IPS DF 6.9 (cell line): ENCODE results near the gene SQSTM1.
"Not testable (repeated sequence)": the region's sequence is repeated elsewhere in the genome, so short reads cannot be mapped to it uniquely, and the experiment has no call there.

Experiments used
- DNase-seq: peaks from one replicate; pipeline ENCODE4 v3.0.0-alpha.2; 2013; ENCODE audit warnings: low read depth, low spot score
- H3K27ac ChIP-seq: one replicate; pipeline ENCODE4 v1.5.1; 2013; ENCODE audit warnings: low read length, control low read depth
- H3K27me3 ChIP-seq: 2 replicates; pipeline ENCODE4 v1.6.1; 2013; ENCODE audit warnings: mild to moderate bottlenecking, low read length; ENCODE audit not compliant: control insufficient read depth, insufficient read depth
- H3K36me3 ChIP-seq: 2 replicates; pipeline ENCODE4 v1.6.1; 2013; ENCODE audit warnings: low read length; ENCODE audit not compliant: control insufficient read depth, insufficient read depth
- H3K4me1 ChIP-seq: 2 replicates; pipeline ENCODE4 v1.6.1; 2013; ENCODE audit warnings: low read length; ENCODE audit not compliant: control insufficient read depth, insufficient read depth
- H3K4me3 ChIP-seq: 2 replicates; pipeline ENCODE4 v1.5.1; 2013; ENCODE audit warnings: mild to moderate bottlenecking, low read length
- H3K9me3 ChIP-seq: 2 replicates; pipeline ENCODE4 v1.6.1; 2013; ENCODE audit warnings: low read length, inconsistent platforms; ENCODE audit not compliant: control insufficient read depth, insufficient read depth
- WGBS: extraction: QIAGEN DNeasy Blood & Tissue Kit; methylation state at CpG from one replicate; pipeline ENCODE4 v1.1.7; 2013; ENCODE audit warnings: mixed read lengths, missing lambda C conversion rate; ENCODE audit not compliant: insufficient read length, insufficient coverage; 5-methylcytosine and 5-hydroxymethylcytosine counted together

The SQSTM1 gene

GRCh38 chr5:179827680-179828079 is 7.0 kb downstream of the SQSTM1 start:
- WGBS, result no CpG with 5 or more reads among the region's 9 CpGs
- peaks cover 2% of the 10 kb centered on the region; the same call in 1 of the 2 replicates for H3K4me1 ChIP-seq
- peaks cover 40% of the 10 kb centered on the region for H3K36me3 ChIP-seq
- H3K27ac ChIP-seq, result no peak overlapping the region
- DNase-seq, result no peak
- no peak overlapping the region for H3K4me3 ChIP-seq
- no peaks in the 10 kb centered on the region for H3K27me3 ChIP-seq
- no peaks in the 10 kb centered on the region for H3K9me3 ChIP-seq

- H3K9me3 ChIP-seq, result no peaks in the 10 kb centered on the region
- DNase-seq, result no peak
- peaks cover 47% of the 10 kb centered on the region for H3K36me3 ChIP-seq
- no peaks in the 10 kb centered on the region for H3K27me3 ChIP-seq
- H3K27ac ChIP-seq, result no peak overlapping the region
- no peak overlapping the region for H3K4me3 ChIP-seq
- no CpG with 5 or more reads among the region's 3 CpGs for WGBS
- H3K4me1 ChIP-seq, result peaks cover 2% of the 10 kb centered on the region; the same call in 1 of the 2 replicates
Observed at GRCh38 chr5:179828756-179829421, 8.2 kb downstream of the SQSTM1 start.

GRCh38 chr5:179829732-179830435 is 9.2 kb downstream of the SQSTM1 start:
- no peak for DNase-seq
- no CpG with 5 or more reads among the region's 7 CpGs for WGBS
- Histone ChIP-seq H3K27ac (no peak overlapping the region), H3K4me3 (no peak overlapping the region), H3K27me3 (no peaks in the 10 kb centered on the region), H3K36me3 (peaks cover 38% of the 10 kb centered on the region), H3K4me1 (peaks cover 2% of the 10 kb centered on the region; the same call in 1 of the 2 replicates), H3K9me3 (no peaks in the 10 kb centered on the region)

- Histone ChIP-seq H3K27me3 (no peaks in the 10 kb centered on the region), H3K4me1 (peaks cover 2% of the 10 kb centered on the region; the same call in 1 of the 2 replicates), H3K27ac (no peak overlapping the region), H3K36me3 (peaks cover 28% of the 10 kb centered on the region), H3K4me3 (no peak overlapping the region), H3K9me3 (no peaks in the 10 kb centered on the region)
- WGBS, result no CpG with 5 or more reads among the region's 7 CpGs
- no peak for DNase-seq
Observed at GRCh38 chr5:179830818-179831468, 10.2 kb downstream of the SQSTM1 start.

- Histone ChIP-seq H3K27me3 (no peaks in the 10 kb centered on the region), H3K9me3 (no peaks in the 10 kb centered on the region), H3K36me3 (peaks cover 36% of the 10 kb centered on the region), H3K4me1 (peaks cover 2% of the 10 kb centered on the region; the same call in 1 of the 2 replicates), H3K4me3 (no peak overlapping the region), H3K27ac (no peak overlapping the region)
- no peak for DNase-seq
- WGBS, result no CpG with 5 or more reads among the region's 20 CpGs
Observed at GRCh38 chr5:179832039-179832745, 11.5 kb downstream of the SQSTM1 start.

GRCh38 chr5:179833056-179833708 is 12.5 kb downstream of the SQSTM1 start:
- Histone ChIP-seq H3K27me3 (no peaks in the 10 kb centered on the region), H3K4me1 (peaks cover 2% of the 10 kb centered on the region; the same call in 1 of the 2 replicates), H3K4me3 (no peak overlapping the region), H3K27ac (no peak overlapping the region), H3K9me3 (no peaks in the 10 kb centered on the region), H3K36me3 (peaks cover 36% of the 10 kb centered on the region)
- DNase-seq, result no peak
- WGBS, result no CpG with 5 or more reads among the region's 23 CpGs

- Histone ChIP-seq H3K27me3 (no peaks in the 10 kb centered on the region), H3K4me3 (no peak overlapping the region), H3K9me3 (no peaks in the 10 kb centered on the region), H3K4me1 (peaks cover 2% of the 10 kb centered on the region; the same call in 1 of the 2 replicates), H3K36me3 (peaks cover 36% of the 10 kb centered on the region), H3K27ac (no peak overlapping the region)
- no peak for DNase-seq
- WGBS, result no CpG with 5 or more reads among the region's 3 CpGs
Observed at GRCh38 chr5:179833709-179834070, 13.0 kb downstream of the SQSTM1 start.

- Histone ChIP-seq H3K9me3 (no peaks in the 10 kb centered on the region), H3K27ac (no peak overlapping the region), H3K4me1 (no peaks in the 10 kb centered on the region), H3K4me3 (no peak overlapping the region), H3K27me3 (no peaks in the 10 kb centered on the region), H3K36me3 (peaks cover 34% of the 10 kb centered on the region)
- no peak for DNase-seq
- WGBS, result no CpG with 5 or more reads among the region's 8 CpGs
Observed at GRCh38 chr5:179834120-179834519, 13.4 kb downstream of the SQSTM1 start.

GRCh38 chr5:179834871-179835270 is 14.2 kb downstream of the SQSTM1 start:
- not testable (repeated sequence) for H3K4me1 ChIP-seq, H3K27ac ChIP-seq, H3K9me3 ChIP-seq, H3K27me3 ChIP-seq, DNase-seq, H3K4me3 ChIP-seq
- WGBS, result no CpG with 5 or more reads among the region's 28 CpGs
- peaks cover 33% of the 10 kb centered on the region for H3K36me3 ChIP-seq
